Neutrophil (primary cell): ENCODE measurements around the gene ATP6V0A1.

Source experiments
- H3K27ac ChIP-seq: fragments of 200-600 bp; sonication (generic); 2 replicates; pipeline ENCODE4 v1.5.1; 2016; ENCODE audit warnings: mild to moderate bottlenecking, moderate library complexity
- H3K27me3 ChIP-seq: fragments of 200-600 bp; sonication (generic); 2 replicates; pipeline ENCODE4 v1.6.0; 2016; ENCODE audit warnings: mild to moderate bottlenecking
- H3K36me3 ChIP-seq: fragments of 200-600 bp; sonication (generic); 2 replicates; pipeline ENCODE4 v1.5.1; 2017
- H3K4me1 ChIP-seq, 2 experiments: fragments of 200-600 bp in 1 of 2; sonication (generic) in 1 of 2; 1 replicate in 1 of 2; 2 replicates in 1 of 2; pipeline versions ENCODE4 v1.5.1 to v1.6.1; 2013 to 2016; ENCODE audit warnings: low read depth in 1 of 2, low read length in 1 of 2, mild to moderate bottlenecking in 1 of 2, moderate library complexity in 1 of 2; ENCODE audit not compliant: control insufficient read depth in 1 of 2, insufficient read depth in 1 of 2
- H3K4me3 ChIP-seq, 2 experiments: fragments of 200-600 bp in 1 of 2; sonication (generic) in 1 of 2; 1 replicate in 1 of 2; 2 replicates in 1 of 2; pipeline ENCODE4 v1.5.1; 2013 to 2016; ENCODE audit warnings: low read depth in 1 of 2, low read length in 1 of 2, mild to moderate bottlenecking in 1 of 2, moderate library complexity in 1 of 2
- H3K9me3 ChIP-seq: fragments of 200-600 bp; sonication (generic); 2 replicates; pipeline ENCODE4 v1.5.1; 2016
- TF ChIP-seq, protein P1 (sequence below): fragments of 200-600 bp; sonication (generic); IDR thresholded peaks from 2 replicates; pipeline ENCODE4 v1.5.1; 2016; ENCODE audit warnings: antibody characterized with exemption

The ATP6V0A1 gene

DNA sequence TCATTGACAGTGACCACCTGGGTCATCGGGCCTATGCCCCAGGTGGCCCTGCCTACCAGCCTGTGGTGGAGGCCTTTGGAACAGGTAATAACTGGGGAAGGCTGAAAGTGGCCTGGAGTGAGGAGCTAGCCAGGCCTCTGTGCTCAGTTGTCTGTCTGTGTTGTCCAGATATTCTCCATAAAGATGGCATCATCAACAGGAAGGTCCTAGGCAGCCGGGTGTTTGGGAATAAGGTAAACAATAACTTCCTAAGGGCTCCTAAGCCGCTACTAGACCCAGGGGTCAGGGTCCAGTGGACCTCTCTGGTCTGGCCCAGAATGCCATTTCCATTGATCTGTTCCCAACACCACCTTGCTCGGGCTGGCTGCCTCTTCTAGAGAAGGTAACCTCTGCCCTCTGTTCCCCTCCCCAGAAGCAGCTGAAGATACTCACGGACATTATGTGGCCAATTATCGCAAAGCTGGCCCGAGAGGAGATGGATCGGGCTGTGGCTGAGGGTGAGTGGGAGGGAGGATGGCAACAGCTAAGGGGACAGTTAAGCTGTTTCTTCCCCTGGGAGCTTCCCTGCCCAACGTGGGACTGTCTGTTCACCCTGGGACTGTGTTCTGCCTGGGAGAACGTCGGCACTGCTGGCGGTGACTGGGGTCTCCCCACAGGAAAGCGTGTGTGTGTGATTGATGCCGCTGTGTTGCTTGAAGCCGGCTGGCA is 106.3 kb downstream of the ATP6V0A1 start:
- TF ChIP-seq, protein P1, sequence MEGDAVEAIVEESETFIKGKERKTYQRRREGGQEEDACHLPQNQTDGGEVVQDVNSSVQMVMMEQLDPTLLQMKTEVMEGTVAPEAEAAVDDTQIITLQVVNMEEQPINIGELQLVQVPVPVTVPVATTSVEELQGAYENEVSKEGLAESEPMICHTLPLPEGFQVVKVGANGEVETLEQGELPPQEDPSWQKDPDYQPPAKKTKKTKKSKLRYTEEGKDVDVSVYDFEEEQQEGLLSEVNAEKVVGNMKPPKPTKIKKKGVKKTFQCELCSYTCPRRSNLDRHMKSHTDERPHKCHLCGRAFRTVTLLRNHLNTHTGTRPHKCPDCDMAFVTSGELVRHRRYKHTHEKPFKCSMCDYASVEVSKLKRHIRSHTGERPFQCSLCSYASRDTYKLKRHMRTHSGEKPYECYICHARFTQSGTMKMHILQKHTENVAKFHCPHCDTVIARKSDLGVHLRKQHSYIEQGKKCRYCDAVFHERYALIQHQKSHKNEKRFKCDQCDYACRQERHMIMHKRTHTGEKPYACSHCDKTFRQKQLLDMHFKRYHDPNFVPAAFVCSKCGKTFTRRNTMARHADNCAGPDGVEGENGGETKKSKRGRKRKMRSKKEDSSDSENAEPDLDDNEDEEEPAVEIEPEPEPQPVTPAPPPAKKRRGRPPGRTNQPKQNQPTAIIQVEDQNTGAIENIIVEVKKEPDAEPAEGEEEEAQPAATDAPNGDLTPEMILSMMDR, result no peak
- Histone ChIP-seq H3K27me3 (no peaks in the 10 kb centered on the region), H3K4me1 (peaks cover 54 to 58% of the 10 kb centered on the region in 2 experiments), H3K36me3 (peaks cover 46% of the 10 kb centered on the region), H3K9me3 (no peaks in the 10 kb centered on the region), H3K4me3 (no peak overlapping the region), H3K27ac (peak overlapping the region; percentile 6)

DNA sequence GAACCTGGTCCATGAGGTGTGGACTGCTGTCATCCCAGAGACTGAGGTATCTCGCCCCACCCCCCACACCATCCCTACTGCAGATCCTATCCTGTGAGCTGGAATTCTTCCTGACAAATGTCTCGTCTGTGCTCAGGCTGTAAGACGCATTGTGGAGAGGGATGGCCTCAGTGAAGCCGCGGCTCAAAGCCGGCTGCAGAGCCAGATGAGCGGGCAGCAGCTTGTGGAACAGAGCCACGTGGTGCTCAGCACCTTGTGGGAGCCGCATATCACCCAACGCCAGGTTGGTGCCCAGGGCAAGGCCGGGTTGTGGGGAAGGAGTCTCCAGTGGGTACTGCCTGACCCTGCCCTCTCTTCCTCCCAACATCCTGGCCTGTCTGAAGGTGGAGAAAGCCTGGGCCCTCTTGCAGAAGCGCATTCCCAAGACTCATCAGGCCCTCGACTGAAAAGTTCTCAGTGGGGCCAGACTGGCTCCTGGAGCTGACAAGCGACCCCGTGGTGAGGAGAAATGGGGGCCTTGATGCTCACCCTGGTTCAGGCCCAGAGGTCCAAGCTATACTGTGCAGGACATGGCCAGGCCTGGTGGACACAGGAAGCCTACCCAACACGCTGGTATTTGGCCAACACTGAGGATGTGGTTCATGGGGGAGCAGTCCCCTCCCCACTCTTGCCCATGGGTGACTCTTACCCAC is 107.0 kb downstream of the ATP6V0A1 start:
- Histone ChIP-seq H3K27ac (peak overlapping the region; percentile 97), H3K36me3 (peaks cover 53% of the 10 kb centered on the region), H3K9me3 (no peaks in the 10 kb centered on the region), H3K27me3 (no peaks in the 10 kb centered on the region), H3K4me3 (peak overlapping the region in 1 of 2 experiments; percentile 95), H3K4me1 (peaks cover 54 to 58% of the 10 kb centered on the region in 2 experiments)
- TF ChIP-seq, protein P1, result no peak

DNA sequence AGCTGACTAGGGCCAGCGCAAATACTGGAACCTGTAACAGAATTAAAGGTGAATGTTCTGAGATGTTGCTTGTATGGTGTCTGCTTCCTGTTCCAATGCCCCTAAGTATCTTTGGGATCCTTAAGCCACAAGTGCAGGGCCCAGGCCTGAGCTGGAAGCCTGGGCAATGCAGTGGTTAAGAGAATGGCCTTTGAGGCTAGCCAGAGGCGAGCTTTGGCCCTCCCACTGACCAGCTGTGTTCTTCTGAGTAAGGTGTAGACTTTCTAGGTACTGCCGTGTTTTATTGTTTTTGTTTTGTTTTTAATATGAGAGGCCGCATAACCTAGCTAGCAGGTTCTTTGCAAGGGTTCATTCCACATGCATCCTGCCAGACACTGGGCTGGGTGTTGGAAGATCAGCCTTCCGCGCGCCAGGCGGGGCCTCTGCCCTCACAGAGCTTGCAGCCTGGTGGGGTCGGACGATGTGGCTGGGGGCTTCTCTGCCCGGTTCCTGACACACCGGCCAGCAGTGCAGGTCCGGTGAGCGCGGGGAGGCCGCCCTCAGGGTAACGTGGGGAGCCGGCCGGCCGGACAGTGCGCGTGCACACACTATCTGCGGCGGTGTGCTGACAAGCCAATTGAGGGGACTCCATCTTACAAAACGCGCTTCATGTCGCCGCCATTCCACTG is 107.7 kb downstream of the ATP6V0A1 start:
- H3K9me3 ChIP-seq, result no peaks in the 10 kb centered on the region
- H3K4me1 ChIP-seq, result peaks cover 52 to 58% of the 10 kb centered on the region in 2 experiments
- H3K4me3 ChIP-seq, result peak overlapping the region; percentile 83 to 95
- H3K27me3 ChIP-seq, result no peaks in the 10 kb centered on the region
- TF ChIP-seq, protein P1, result no peak
- H3K36me3 ChIP-seq, result peaks cover 60% of the 10 kb centered on the region
- peak overlapping the region; percentile 97 for H3K27ac ChIP-seq

DNA sequence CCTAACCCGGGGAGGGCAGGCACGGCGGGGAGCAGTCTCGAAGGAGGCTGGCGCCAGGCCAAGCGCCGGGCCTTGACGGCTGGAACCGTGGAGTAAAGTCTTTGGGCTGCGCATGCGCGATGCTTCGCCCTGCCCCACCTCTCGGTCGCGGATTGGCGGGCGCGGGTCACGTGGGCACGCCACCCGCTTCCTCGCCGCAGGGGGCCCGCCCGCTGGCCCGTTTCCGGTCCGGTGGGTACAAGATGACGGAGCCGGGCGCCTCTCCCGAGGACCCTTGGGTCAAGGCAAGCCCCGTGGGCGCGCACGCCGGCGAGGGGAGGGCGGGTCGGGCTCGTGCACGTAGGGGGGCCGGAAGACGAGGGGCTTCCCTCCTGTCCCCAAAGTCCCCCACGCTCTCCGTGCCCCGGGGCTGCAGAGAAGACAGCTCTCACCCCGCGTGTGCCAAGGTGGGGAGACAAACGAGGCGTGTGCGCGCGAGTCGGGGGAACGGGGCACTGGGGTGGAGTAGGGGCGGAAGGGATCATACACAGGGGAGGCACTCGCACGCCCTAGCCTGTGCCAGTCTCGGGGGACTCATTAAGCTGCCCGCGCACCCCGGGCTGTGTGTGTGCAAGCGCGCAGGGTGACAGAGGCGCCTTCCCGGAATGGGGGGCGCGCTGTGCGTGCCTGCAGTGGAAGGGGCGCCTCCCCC is 108.3 kb downstream of the ATP6V0A1 start, which contains the start of gene MLX:
Gene MLX, plus strand, starts transcription at position 218 of the 691 bp plus-strand sequence. Its CDS starts 25 bp downstream, at position 243.
- H3K27ac ChIP-seq, result peak within 1 kb of the TSS; percentile 97
- H3K4me1 ChIP-seq, result peaks cover 47 to 55% of the 10 kb centered on the region in 2 experiments
- peaks cover 66% of the 10 kb centered on the region for H3K36me3 ChIP-seq
- H3K4me3 ChIP-seq, result peak within 1 kb of the TSS; percentile 83 to 95
- no peaks in the 10 kb centered on the region for H3K27me3 ChIP-seq
- no peaks in the 10 kb centered on the region for H3K9me3 ChIP-seq
- TF ChIP-seq, protein P1, result no peak
